HT1080 (cell line): ENCODE results near the gene MRPL21. TPM values are rescaled to one million over a fixed set of nuclear protein-coding genes. Genes with fewer than 3 reads are reported as not detected.
"Not testable (repeated sequence)": the region's sequence is repeated elsewhere in the genome, so short reads cannot be mapped to it uniquely, and the experiment has no call there.

Experiments
- DNase-seq: peaks from one replicate; pipeline ENCODE4 v3.0.0-alpha.2; 2015; ENCODE audit warnings: low read depth
- total RNA-seq: library from RNA; depleted of rRNA; stranded (reverse); fragments of >200 nt; shearing (Covaris generic); gene quantifications from 2 replicates; pipeline ENCODE4 v1.2.3, GENCODE V29; 2014

MRPL21 gene
- total RNA-seq, 1 experiment from 2014 or later = 163 TPM

GRCh38 chr11:68872216-68873003 lies 31.2 kb downstream of the MRPL21 start:
- no peak for DNase-seq

- DNase-seq = no peak
Measured at GRCh38 chr11:68870470-68870869, 33.2 kb downstream of the MRPL21 start.

GRCh38 chr11:68868221-68868835 lies 35.3 kb downstream of the MRPL21 start:
- DNase-seq = no peak

GRCh38 chr11:68867066-68867465 lies 36.6 kb downstream of the MRPL21 start:
- no peak for DNase-seq

- no peak for DNase-seq
Measured at GRCh38 chr11:68865241-68865640, 38.4 kb downstream of the MRPL21 start.

- DNase-seq = no peak
Measured at GRCh38 chr11:68863553-68864265, 39.9 kb downstream of the MRPL21 start.

- DNase-seq = no peak
Measured at GRCh38 chr11:68862421-68862820, 41.2 kb downstream of the MRPL21 start.

GRCh38 chr11:68859123-68859522 lies 44.5 kb downstream of the MRPL21 start:
- DNase-seq = no peak

- DNase-seq = no peak
Measured at GRCh38 chr11:68857037-68857586, 46.5 kb downstream of the MRPL21 start.

GRCh38 chr11:68856425-68857030 lies 47.1 kb downstream of the MRPL21 start:
- DNase-seq = not testable (repeated sequence)

- DNase-seq = no peak
Measured at GRCh38 chr11:68855205-68855981, 48.2 kb downstream of the MRPL21 start.

- DNase-seq = no peak
Measured at GRCh38 chr11:68854273-68854958, 49.2 kb downstream of the MRPL21 start.

GRCh38 chr11:68852628-68853027 lies 51.0 kb downstream of the MRPL21 start:
- no peak for DNase-seq

GRCh38 chr11:68848429-68848828 lies 55.2 kb downstream of the MRPL21 start:
- no peak for DNase-seq

- no peak for DNase-seq
Measured at GRCh38 chr11:68847395-68847794, 56.2 kb downstream of the MRPL21 start.

GRCh38 chr11:68845351-68846002 lies 58.2 kb downstream of the MRPL21 start:
- DNase-seq = no peak

- DNase-seq = no peak
Measured at GRCh38 chr11:68844801-68845200, 58.8 kb downstream of the MRPL21 start.

- DNase-seq = no peak
Measured at GRCh38 chr11:68844376-68844775, 59.3 kb downstream of the MRPL21 start.

- DNase-seq = no peak
Measured at GRCh38 chr11:68843703-68844312, 59.8 kb downstream of the MRPL21 start.
